T-helper 2 cell (primary cell): ENCODE measurements around the gene TKTL1.

Source experiments
- DNase-seq, 5 experiments: peaks; one replicate each; pipeline versions ENCODE4 v3.0.0 to v3.0.0-alpha.2; 2012 to 2022

Gene TKTL1

DNA sequence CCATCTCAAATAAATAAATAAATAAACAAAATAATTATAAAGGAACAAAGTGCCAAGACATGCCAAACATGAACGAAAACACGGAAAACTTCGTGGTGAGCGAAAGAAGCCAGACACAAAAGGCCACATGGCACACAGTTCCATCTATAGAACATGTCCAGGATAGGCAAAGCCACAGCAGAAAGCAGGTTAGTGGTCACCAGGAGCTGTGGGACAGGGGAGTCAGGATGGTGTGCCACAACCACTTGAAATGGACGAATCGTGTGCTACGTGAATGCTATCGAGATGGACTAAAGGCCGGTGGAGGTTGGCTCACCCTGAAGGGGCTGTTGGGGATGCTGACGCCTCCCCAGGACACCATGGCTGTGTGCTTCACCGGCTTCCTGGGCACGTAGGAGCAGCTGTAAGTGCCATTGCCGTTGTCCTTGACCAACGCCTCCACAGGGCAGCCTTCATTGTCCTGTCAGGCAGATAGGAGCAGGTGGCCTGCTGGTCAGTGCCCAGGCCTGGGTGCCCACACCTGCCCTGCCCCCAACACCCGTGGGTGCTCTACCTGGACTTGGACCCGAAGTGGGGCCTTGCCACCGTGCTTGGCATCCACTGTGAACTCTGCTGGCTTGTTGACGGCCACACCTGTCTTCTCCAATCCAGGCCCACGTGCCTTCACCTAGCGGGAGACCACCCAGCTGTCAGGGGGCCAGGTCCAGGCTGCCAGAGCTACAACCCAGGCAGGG is 68.3 kb downstream of the TKTL1 start:
- DNase-seq, result no peak

DNA sequence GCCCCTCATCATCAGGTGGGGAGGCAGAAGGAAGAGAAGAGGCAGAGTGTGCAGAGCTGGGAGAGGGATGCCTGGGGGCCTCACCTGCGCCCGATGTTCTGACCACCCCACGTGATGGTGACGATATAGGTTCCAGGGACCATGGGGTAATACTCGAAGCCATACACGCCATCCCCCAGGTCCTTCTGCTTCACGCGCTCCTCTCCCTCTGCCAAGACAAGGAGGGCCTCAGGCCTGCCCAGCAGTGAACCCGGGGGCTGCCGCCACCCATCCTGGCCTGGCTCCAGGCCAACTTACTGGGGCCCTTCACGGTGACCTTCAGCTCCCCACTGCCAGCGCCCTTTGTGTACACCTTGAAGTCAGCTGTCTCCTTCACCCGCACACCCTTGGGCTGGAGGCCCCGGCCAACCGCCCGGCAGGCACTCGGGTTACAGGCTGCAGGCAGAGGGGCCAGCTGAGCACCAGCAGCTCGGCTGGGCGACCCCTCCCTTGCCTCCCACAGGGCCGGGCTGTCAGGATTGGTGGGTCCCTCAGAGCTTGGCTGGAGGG is 69.5 kb downstream of the TKTL1 start:
- no peak for DNase-seq

DNA sequence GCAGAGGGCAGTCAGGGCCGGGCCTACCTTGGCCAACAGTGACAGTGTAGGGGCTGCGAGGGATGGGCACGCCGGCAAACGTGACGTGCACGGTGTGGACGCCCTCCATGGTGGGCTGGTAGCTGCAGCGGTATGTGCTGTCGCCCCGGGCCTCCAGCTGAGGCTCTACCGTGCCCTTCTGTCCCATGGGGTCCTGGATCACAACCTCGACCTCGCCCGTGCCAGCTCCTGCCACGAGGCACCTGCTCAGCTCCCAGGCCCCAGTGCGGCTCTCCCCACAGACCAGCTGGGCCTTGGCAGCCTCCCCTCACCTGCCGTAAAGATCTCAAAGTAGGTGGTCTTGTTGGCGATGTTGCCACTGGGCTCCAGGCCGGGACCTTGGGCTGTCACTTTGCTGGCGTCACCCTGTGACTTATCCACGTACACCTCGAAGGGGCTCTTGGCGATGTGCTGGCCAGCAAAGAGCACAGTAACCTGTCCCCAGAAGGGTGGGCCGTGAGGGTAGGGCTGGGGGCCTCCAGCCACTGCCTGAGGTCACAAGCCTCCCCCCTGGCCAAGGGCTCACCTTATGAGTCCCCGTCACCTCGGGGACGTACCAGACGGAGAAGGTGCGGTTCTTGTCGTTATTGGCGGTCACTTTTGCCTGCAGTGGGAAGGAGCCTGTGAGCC is 70.5 kb downstream of the TKTL1 start:
- no peak for DNase-seq

DNA sequence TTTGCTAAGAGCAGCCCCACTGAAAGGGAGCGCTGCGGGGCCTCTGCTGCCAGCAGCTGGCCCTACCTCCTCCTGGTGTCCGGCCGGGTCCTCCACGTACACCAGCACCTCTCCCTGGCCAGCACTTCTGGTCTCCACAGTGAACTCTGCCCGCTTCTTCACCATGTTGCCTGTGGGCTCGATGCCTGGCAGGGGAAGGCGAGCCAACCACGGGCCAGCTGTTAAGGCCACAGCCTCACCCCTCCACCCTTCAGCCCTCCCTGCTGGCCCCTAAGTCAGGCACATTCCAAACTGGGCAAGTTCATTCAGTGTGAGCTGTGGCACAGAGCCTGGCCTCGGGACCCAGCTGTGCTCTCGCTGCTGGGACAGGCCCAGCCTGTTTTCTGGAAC is 71.1 kb downstream of the TKTL1 start:
- no peak for DNase-seq

DNA sequence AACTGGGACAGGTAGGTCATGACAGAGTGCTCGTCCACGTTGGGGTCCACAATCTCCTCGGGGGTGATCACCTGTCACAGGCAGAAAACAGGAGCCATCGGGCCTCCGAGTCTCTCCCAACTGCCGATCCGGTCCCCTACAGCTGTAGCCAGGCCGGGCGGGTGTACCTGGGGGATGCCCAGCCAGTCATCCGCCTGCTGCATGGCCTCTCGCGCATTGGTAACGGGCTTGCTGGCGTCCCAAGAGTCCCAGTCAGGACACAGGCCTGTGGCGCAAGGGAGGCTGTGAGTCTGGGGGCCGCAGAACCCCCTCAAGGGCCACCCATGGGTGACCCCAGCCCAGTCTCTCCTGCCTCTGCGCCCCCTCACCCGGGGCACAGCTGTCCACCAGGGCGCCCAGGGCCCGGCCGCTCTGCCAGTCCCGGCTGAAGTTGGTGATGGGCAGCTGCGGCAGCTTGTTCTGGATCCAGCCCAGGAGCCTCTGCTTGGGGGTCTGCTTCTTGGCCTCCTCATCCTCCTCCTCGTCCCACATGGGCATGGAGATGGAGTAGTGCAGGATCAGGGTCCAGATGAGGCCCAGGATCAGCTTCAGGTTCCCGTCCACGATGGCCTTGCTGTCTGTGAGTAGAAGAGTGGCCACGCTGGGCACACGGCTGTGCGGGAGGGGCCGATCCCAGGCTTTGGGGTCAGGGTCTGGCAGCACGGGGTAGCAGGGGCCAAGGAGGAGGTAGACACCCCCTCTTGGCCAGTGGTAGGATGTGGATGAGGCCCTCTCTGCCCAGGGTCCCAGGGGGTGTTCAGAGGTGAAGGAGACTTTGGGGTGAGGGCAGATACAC is 72.1 kb downstream of the TKTL1 start:
- no peak for DNase-seq

DNA sequence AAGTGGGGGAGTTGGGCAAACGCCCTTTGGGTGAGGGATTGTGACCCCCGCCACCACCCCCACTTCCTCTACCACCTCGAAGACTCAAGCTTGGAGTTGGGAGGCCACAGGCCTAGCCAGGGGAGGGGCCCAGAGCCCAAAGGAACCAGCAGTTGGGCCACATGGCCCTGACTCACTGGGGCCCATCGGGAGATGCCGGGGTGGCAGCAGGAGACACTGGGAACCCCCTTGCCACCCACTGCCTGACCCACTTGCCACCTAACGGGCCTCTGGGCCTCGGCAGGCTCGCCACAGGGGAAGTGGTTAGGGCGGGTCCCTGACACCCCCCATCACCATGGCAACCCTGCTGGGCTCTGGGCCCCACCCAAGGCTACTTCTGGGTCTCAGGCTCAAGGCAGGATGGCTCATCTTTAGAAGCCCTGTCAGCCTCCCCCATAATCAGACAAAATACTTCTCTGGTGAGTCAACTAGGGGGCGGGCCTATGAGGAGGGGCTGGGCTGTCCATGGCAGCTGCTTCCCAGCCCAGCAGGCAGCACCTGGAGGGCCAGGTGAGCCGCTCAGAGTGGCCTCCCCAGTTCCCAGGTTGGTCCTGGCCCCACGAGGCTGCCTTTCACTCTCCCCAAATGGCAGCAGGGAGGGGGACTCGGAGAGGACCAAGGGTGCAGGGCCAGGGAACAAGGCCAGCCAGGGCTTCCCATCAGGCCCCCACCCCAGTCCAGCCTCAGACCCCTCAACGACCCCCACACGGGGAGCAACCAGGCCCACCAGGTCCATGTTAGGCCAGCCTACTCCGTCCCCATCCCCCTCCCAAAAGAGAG is 73.2 kb downstream of the TKTL1 start:
- peak; percentile 60 to 99 (median 84) for DNase-seq

DNA sequence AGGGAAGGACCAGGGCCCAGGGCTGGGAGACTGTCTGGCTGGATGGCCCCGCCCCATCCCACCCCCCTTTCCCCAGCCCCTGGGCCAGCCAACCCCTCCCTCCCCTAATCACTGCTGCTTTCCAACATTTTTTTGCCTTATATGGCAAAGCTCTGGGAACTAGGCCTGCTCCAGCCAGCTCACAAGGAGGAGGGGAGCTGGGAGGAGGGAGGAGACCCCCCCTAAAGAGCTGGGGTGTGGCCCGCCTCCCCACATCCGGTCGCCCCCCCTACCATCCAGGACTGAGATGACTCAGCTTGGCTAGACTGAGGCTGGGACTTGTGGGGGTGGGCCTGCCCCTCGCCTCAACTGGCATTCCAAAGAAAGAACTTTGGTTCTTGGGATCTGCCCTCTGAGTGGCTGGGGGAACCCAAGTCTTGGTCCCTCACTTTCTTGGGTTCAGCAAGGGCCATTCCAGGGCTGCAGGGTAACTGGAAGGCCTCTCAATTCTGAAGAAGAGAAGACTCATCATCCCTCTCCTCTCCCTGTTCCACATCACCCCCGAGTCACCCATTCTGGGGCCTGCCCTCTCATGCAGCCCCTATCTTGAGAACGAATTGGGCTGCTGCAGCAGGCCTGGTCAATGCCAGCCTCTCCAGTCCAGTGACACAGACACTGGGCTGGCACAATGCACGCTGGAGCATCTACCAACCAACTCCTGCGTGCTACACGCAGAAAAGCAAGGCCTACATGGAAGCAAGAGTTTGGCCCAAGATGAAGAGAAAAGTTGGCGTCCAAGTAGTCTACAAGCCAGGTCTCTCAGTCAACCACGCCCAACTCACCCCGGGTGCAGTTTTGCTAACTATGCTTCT is 74.1 kb downstream of the TKTL1 start:
- peak; percentile 44 to 84 (median 68) for DNase-seq

DNA sequence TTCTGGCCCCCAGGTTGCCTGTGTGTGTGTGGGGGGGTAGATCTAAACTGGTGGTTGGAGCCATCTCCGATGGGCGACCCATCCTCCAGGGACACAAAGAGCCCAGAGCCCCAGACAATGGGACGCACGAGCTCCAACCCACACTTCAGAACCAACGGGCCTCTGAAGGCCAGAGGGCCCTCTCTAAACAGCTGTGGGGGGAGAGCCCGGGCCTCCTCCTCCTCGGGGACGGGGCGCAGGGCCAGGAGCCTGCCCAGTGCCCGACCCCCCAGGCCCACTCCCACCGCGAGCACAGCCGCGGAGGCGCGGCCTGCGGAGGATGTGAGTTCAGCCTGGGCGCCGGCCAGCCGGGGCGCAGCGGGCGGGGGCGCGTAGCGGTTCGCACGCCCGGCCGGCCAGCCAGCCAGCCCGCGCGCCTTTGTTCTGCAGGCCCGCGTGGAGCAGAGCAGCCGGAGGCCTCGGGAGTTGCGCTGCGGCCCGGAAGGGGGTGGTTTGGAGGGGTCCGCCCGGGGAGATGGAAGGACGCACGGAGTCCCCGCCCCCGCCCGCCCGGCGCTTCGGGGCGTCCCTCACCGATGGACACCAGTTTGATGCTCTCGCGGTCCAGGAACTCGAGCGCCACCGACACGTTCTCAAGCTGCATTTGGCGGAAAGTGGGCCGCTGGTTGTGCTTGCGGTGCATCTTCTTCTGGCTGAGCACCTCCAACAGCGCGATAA is 74.9 kb downstream of the TKTL1 start:
- no peak for DNase-seq

DNA sequence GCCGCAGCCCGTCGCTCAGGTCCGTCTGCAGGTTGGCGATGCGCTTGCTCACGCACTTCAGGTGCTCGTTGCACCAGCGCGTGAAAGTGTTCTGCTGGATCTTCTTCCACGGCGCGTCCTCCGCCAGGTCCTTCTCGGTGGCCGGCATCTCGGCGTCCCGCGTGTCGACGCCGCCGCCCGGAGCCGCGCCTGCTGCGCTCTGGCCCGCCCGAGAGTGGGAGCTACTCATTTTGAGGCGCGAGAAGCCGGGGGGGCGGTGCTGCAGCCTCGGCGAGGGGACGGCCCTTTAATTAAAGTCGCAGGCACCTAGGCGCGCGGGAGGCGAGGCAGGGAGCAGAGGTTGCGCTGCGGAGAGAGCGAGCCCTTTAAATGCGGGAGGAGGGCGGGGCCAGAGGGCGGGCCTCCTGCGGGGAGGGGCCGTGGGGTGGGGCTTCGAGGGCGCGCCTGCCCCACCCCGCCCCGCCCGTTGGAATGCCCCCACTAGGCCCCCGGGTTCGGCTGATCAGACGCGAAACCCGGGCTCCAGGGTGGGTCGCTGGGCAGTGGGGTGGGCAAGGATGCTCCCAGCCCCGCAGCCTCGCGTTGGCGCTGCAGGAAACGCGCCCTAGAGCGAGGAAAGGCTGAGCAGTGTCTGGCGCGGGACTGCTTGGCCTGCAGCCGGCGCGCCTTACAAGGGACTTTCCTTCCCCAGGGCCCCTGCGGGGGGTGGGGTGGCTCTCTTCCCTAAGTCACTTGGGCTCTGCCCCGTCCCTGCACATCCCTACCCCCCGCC is 75.6 kb downstream of the TKTL1 start:
- DNase-seq, result peak; percentile 76 to 96 (median 88)

DNA sequence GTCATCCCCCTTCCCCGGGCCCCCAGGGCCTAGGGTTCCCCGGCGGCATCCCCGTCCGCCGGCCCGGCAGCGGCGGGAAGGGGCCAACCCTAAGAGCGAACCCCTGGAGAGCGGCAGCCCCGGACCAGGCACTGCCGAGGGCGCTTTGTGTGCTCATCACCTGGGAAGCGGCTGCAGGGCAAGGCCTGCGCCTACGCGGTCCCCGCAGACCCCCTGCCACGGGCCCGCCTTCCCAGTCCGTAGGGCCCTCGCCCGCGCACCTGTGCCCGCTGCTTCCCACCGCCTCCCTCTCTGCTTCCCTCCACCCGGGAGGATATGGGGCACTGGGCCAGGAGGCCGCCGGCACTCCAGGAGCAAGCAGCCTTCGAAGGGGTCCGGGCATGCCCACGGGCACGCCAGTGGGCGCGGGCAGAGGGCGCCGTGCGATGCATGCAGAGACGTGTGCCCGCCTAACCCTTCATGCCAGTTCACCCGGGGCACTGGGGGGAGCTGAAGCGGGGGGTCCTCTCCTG is 76.2 kb downstream of the TKTL1 start:
- no peak for DNase-seq

DNA sequence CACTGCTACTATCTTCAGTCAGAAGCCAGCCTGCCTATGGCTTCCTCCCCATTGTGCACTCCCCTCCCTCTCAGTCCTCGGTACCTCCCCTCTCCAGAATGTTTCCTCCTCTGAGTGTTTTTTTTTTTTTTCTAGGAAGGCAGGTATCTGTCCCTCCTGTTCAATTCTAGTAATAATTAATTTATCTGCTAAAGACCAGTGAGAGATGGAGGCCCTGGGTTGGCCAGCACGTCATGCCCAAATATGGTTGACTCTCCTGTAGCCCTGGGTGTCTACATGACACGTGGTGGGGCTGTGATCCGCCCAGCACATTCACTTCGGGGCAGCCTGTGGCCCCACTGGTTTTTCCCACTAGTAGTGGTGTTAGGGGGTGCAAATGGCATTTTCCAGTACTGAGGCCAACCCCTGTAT is 77.0 kb downstream of the TKTL1 start:
- peak in 3 of 5 experiments; percentile 27 to 67 (median 48) for DNase-seq

DNA sequence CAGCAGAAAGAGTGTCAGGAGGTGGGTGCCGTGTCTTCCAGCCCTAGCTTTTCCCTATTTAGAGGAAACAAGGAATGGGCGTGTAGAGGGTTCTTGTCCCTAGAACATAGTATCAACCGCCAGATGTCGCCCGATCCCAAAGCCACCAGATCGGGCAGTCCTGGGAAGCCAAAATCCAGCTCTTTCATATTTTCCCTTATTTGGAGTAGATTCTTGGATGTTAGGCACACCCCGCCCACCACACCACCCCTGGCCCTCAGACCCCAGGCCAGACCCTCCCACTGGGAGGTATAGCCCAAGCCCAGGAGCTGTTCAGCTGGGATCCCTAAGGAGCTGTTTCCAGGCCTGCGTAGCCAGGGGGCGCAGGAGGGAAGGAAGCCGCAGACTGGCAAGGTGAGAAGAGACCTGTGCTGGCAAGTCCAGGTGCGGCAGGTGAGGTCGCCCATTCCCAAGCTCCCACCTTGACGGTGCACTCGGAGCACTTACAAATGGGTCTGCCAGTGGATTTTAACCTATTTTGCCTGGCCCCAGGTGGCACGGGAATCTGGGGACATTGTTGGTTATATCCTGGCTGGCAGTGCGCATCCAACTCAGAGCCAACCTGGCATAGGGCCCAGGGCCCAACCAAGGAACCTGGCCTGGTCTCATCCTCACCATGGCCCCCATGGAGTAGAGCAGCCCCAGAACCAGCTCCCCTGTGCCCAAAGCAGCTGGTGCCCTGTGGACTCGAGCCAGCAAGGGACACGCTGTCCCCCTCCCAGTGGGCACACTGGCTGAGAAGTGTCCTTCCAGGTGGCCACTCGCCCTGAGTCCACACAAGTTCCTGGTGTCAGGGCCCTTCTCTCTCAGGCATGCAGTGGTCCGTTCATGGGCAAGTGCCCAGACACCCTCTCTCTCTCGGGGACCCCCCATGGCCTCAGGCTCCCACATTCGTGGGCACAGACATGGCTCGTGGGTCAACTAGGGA is 78.0 kb downstream of the TKTL1 start:
- DNase-seq, result no peak

DNA sequence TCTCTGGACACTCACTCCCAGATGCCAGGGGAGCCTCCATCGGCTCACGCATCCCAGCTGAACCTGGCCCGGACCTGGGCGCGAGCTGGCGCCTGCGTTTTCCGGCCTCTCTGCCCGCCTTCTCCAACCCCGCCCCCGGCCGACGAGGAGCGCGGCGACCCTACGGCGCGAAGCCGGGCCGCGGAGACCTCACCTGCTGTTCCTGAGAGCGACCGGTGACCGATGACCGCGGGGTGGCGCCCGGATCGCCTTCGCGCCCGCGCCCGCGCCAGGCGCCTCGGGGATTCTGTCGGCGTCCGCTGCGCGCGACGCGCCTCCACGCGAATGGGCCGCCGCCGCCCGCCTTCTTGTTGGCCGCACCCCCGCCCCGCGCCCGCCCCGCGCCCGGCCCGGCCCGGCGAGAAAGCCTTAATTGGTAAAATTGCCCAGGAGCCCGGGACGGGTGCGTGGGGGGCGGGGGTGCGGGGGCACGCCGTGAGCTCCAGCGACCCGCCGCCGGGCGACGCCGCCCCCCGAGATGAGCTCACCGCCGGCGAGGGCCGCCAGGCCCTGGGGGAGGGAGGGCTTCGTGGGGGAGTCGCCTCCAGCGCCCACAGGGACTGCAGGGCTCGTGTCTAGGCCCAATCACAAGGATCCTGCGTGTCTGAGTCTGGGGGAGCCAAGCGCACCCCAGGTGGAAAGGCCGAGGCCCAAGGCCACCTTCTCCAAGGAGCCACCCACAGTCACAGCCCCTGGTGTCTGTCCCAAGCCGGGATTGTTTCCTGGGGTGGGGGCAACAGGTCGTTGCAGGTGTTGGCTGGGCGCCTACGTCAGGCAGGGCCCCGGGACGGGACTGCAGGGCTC is 78.9 kb downstream of the TKTL1 start, which contains the start of gene FLNA:
Gene FLNA (minus strand): TSS at position 322 of the 843 bp plus-strand sequence. CDS start 3,389 bp downstream, outside the sequence.
- DNase-seq, result peak in 1 of 5 experiments; percentile 27

DNA sequence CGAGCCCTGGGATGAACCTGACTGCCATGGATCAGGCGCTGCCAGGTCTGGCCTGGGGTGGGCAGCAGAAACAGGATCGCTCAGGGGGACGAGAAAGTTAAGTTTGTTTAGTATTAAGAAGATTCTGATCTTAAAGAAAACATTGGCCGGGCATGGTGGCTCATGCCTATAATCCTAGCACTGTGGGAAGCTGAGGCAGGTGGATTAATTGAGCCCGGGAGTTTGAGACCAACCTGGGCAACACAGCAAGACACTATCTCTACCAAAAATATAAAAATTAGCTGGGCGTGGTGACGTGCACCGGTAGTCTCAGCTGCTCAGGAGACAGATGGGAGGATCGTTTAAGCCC is 79.5 kb downstream of the TKTL1 start:
- no peak for DNase-seq

DNA sequence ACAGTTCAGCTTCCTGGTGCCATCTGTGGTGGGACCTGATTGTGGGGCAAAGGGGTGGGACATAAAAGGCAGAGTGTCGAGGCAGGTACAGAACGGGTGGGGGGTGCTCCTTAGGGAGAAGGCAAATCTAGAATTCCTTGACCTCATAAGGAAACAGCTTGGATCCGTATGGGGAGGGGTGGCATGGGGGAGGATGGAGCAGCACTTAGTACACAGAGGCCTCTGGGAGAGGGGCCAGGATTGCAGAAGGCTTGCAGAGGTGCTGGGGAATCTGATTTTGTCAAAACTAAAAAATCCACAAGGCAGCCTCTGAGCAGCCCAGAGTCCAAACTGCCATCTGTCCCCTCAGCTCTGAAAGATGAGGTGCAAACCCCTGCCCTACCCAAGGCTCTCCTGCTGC is 81.2 kb downstream of the TKTL1 start:
- DNase-seq, result no peak

DNA sequence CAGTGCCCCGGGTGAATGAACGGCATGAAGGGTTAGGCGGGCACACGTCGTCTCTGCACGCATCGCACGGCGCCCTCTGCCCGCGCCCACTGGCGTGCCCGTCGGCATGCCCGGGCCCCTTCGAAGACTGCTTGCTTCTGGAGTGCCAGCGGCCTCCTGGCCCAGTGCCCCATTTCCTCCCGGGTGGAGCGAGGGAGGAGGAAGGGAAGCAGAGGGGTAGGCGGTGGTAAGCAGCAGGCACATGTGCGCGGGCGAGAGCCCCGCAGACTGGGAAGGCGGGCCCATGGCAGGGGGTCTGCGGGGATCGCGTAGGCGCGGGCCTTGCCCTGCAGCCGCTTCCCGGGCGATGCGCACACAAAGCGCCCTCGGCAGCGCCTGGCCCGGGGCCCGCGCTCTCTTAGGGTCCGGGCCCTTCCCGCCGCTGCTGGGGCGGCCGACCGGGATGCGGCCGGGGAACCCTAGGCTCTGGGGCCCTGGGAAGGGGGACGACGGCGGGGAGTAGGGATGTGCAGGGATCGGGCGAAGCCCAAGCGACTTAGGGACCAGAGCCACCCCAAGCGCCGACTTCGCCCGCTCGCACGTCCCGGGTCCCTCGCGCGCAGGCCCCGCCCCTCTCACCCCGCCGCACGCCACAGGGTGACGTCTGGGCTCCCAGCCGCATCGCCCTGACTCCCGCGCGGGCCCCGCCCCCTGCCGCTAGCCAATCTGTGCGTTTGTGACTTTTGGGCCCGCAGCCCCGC is 82.6 kb downstream of the TKTL1 start:
- peak in 3 of 5 experiments; percentile 34 to 63 (median 55) for DNase-seq
